Measurements from ENCODE around the gene PBLD.

DNA sequence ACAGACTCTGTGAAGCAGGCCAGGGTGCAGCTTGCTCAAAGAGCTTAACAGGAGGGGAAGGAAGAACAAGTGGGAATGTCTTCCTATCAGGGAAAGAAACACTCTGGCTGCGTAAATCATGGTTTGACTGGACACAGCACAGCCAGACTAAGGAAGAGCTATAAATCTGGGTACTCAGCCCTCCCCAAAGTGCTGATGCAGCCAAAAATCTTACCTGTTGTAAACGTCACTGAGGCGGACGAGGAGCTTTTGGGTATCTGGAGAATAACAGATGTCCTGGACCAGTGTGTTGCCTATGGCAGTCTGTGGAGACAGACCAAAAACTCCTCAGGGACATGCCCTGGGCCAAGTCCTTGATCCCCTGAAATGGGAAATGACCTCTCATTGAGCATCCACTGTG, 44.0 kb downstream of the PBLD start:
- TF ChIP-seq, protein P1, sequence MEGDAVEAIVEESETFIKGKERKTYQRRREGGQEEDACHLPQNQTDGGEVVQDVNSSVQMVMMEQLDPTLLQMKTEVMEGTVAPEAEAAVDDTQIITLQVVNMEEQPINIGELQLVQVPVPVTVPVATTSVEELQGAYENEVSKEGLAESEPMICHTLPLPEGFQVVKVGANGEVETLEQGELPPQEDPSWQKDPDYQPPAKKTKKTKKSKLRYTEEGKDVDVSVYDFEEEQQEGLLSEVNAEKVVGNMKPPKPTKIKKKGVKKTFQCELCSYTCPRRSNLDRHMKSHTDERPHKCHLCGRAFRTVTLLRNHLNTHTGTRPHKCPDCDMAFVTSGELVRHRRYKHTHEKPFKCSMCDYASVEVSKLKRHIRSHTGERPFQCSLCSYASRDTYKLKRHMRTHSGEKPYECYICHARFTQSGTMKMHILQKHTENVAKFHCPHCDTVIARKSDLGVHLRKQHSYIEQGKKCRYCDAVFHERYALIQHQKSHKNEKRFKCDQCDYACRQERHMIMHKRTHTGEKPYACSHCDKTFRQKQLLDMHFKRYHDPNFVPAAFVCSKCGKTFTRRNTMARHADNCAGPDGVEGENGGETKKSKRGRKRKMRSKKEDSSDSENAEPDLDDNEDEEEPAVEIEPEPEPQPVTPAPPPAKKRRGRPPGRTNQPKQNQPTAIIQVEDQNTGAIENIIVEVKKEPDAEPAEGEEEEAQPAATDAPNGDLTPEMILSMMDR (conservative IDR thresholded peaks at IDR 0.05; ENCODE audit: low read depth, low read length), result no peak
- no peak for TF ChIP-seq EZH2 (IDR thresholded peaks at IDR 0.05; ENCODE audit: borderline replicate concordance, low read depth, low read length, poor library complexity, severe bottlenecking)

Data from A673 (cell line).